Measurements from ENCODE around the gene SGK1. TPM values are rescaled to one million over a fixed set of nuclear protein-coding genes. Genes with fewer than 3 reads are reported as not detected.

SGK1 gene
- total RNA-seq, 1 experiment from 2014 or later = 23.2 TPM

- no peak for TF ChIP-seq CDX4 (CRISPR knock-in tag; IDR thresholded peaks at IDR 0.05; ENCODE audit: borderline replicate concordance)
- TF ChIP-seq NR3C1 (CRISPR knock-in tag; conservative IDR thresholded peaks at IDR 0.05; ENCODE audit: low read depth) = no peak
- TF ChIP-seq, protein P1, sequence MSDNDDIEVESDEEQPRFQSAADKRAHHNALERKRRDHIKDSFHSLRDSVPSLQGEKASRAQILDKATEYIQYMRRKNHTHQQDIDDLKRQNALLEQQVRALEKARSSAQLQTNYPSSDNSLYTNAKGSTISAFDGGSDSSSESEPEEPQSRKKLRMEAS (CRISPR knock-in tag; IDR thresholded peaks at IDR 0.05) = no peak
- TF ChIP-seq, protein P2, sequence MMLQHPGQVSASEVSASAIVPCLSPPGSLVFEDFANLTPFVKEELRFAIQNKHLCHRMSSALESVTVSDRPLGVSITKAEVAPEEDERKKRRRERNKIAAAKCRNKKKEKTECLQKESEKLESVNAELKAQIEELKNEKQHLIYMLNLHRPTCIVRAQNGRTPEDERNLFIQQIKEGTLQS (CRISPR knock-in tag; conservative IDR thresholded peaks at IDR 0.05) = no peak
- no peak for TF ChIP-seq ZNF263 (CRISPR knock-in tag; IDR thresholded peaks at IDR 0.05; ENCODE audit: low read depth)
- no peak for TF ChIP-seq NFYB (CRISPR knock-in tag; conservative IDR thresholded peaks at IDR 0.05; ENCODE audit: low read depth)
- TF ChIP-seq, protein P3, sequence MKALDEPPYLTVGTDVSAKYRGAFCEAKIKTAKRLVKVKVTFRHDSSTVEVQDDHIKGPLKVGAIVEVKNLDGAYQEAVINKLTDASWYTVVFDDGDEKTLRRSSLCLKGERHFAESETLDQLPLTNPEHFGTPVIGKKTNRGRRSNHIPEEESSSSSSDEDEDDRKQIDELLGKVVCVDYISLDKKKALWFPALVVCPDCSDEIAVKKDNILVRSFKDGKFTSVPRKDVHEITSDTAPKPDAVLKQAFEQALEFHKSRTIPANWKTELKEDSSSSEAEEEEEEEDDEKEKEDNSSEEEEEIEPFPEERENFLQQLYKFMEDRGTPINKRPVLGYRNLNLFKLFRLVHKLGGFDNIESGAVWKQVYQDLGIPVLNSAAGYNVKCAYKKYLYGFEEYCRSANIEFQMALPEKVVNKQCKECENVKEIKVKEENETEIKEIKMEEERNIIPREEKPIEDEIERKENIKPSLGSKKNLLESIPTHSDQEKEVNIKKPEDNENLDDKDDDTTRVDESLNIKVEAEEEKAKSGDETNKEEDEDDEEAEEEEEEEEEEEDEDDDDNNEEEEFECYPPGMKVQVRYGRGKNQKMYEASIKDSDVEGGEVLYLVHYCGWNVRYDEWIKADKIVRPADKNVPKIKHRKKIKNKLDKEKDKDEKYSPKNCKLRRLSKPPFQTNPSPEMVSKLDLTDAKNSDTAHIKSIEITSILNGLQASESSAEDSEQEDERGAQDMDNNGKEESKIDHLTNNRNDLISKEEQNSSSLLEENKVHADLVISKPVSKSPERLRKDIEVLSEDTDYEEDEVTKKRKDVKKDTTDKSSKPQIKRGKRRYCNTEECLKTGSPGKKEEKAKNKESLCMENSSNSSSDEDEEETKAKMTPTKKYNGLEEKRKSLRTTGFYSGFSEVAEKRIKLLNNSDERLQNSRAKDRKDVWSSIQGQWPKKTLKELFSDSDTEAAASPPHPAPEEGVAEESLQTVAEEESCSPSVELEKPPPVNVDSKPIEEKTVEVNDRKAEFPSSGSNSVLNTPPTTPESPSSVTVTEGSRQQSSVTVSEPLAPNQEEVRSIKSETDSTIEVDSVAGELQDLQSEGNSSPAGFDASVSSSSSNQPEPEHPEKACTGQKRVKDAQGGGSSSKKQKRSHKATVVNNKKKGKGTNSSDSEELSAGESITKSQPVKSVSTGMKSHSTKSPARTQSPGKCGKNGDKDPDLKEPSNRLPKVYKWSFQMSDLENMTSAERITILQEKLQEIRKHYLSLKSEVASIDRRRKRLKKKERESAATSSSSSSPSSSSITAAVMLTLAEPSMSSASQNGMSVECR (CRISPR knock-in tag; IDR thresholded peaks at IDR 0.05; ENCODE audit: borderline replicate concordance) = no peak
- TF ChIP-seq GTF2I (CRISPR knock-in tag; conservative IDR thresholded peaks at IDR 0.05) = no peak
- no peak for TF ChIP-seq RORB (CRISPR knock-in tag; IDR thresholded peaks at IDR 0.05)
- TF ChIP-seq IRF1 (CRISPR knock-in tag; IDR thresholded peaks at IDR 0.05) = no peak
- TF ChIP-seq ZNF416 (CRISPR knock-in tag; IDR thresholded peaks at IDR 0.05) = no peak
Measured at GRCh38 chr6:134170844-134171243, 147.1 kb downstream of the SGK1 start (continued).

DNA sequence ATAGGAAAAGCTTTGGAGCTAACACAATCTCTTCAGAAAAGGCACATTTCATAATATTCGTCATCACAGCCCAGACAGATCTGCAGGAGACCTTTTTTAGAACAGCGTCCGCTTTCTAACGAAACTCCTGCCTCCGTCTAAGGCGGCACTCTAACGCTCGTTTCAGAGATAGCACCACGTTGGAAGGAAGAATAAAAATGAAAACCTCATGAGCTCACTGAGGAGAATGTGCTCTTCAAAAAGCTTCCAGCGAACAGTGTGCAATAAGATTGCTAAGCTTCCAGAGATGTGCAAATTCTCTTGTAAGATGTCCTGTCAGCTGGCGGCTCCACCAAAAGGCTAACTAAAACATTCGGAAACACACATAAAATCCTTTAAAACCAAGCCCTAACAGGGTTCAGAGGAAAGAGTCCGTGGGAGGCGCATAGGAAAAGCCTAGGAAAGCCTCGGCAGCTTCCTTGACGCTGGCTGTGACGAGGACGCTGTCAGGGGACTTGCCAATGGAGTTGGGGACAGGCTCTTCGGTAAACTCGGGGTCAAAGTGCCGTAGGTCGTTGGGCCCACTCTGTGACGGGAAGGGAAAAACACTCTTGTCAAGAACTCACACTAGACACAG lies 147.9 kb downstream of the SGK1 start:
- no peak overlapping the region for H3K4me3 Mint-ChIP-seq
- no peaks in the 10 kb centered on the region for H3K27me3 Mint-ChIP-seq (ENCODE audit: low read depth)
- peak overlapping the region; percentile 55; the same call in 1 of the 2 replicates for H3K27ac Mint-ChIP-seq
- ATAC-seq (no peak), DNase-seq (ENCODE audit: low spot score) (no peak)
- CTCF ChIA-PET = interaction anchor here (0.5 kb wide), 1 partner anchor 227 kb away, joined by 3 read pairs; no protein-coding TSS in a partner anchor
- H3K9me3 Mint-ChIP-seq = no peaks in the 10 kb centered on the region
- TF ChIP-seq ZNF317 (CRISPR knock-in tag; IDR thresholded peaks at IDR 0.05; ENCODE audit: borderline replicate concordance, low read depth) (no peak), FOXP4 (CRISPR knock-in tag; IDR thresholded peaks at IDR 0.05) (no peak), PRRX2 (CRISPR knock-in tag; IDR thresholded peaks at IDR 0.05) (no peak), NR1H2 (CRISPR knock-in tag; IDR thresholded peaks at IDR 0.05) (no peak), USF1 (CRISPR knock-in tag; IDR thresholded peaks at IDR 0.05) (no peak), ZBTB21 (CRISPR knock-in tag; IDR thresholded peaks at IDR 0.05; ENCODE audit: borderline replicate concordance) (no peak), SOX15 (CRISPR knock-in tag; IDR thresholded peaks at IDR 0.05) (no peak), ZNF425 (CRISPR knock-in tag; conservative IDR thresholded peaks at IDR 0.05) (no peak)
- H3K36me3 Mint-ChIP-seq = peaks cover 55% of the 10 kb centered on the region
- H3K4me1 Mint-ChIP-seq = peaks cover 16% of the 10 kb centered on the region
- POLR2A ChIA-PET = no interaction called here
